PFSK-1 (cell line): ENCODE data around the gene ERBB4.

Experiments used
- FOXP2 ChIP-seq: optimal IDR thresholded peaks from 2 replicates; pipeline ENCODE3; 2011; ENCODE audit warnings: borderline replicate concordance, control low read depth, inconsistent platforms; ENCODE audit not compliant: insufficient read depth; ENCODE audit errors: extremely low read length, extremely low read depth
- POLR2AphosphoS5 ChIP-seq: IDR thresholded peaks from 2 replicates; pipeline ENCODE4 v1.6.1; 2012; ENCODE audit warnings: low read depth, mild to moderate bottlenecking, control low read depth, low read length, moderate library complexity
- SIN3A ChIP-seq: IDR thresholded peaks from 2 replicates; pipeline ENCODE4 v1.6.1; 2012; ENCODE audit warnings: mild to moderate bottlenecking, low read length, moderate library complexity, borderline replicate concordance; ENCODE audit not compliant: insufficient read depth
- TAF1 ChIP-seq: IDR thresholded peaks from 2 replicates; pipeline ENCODE4 v1.6.1; 2012; ENCODE audit warnings: low read length, control low read depth, borderline replicate concordance; ENCODE audit not compliant: insufficient read depth
- TF ChIP-seq, protein P1 (sequence below), 2 experiments: IDR thresholded peaks; 2 replicates each; pipeline versions ENCODE4 v1.6.1 to v1.8.0; 2011 to 2012; ENCODE audit warnings: low read depth in 2 of 2, low read length in 2 of 2, control low read depth in 1 of 2, inconsistent platforms in 1 of 2, mild to moderate bottlenecking in 1 of 2, moderate library complexity in 1 of 2; ENCODE audit not compliant: insufficient read depth in 1 of 2

Gene ERBB4

GRCh38 chr2:212387146-212387545 lies 151.5 kb downstream of the ERBB4 start:
- TF ChIP-seq FOXP2 = no peak
- TF ChIP-seq POLR2AphosphoS5 = no peak
- no peak for TF ChIP-seq TAF1
- TF ChIP-seq, protein P1, sequence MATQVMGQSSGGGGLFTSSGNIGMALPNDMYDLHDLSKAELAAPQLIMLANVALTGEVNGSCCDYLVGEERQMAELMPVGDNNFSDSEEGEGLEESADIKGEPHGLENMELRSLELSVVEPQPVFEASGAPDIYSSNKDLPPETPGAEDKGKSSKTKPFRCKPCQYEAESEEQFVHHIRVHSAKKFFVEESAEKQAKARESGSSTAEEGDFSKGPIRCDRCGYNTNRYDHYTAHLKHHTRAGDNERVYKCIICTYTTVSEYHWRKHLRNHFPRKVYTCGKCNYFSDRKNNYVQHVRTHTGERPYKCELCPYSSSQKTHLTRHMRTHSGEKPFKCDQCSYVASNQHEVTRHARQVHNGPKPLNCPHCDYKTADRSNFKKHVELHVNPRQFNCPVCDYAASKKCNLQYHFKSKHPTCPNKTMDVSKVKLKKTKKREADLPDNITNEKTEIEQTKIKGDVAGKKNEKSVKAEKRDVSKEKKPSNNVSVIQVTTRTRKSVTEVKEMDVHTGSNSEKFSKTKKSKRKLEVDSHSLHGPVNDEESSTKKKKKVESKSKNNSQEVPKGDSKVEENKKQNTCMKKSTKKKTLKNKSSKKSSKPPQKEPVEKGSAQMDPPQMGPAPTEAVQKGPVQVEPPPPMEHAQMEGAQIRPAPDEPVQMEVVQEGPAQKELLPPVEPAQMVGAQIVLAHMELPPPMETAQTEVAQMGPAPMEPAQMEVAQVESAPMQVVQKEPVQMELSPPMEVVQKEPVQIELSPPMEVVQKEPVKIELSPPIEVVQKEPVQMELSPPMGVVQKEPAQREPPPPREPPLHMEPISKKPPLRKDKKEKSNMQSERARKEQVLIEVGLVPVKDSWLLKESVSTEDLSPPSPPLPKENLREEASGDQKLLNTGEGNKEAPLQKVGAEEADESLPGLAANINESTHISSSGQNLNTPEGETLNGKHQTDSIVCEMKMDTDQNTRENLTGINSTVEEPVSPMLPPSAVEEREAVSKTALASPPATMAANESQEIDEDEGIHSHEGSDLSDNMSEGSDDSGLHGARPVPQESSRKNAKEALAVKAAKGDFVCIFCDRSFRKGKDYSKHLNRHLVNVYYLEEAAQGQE (IDR thresholded peaks at IDR 0.05; ENCODE audit: insufficient read depth in 1 of 2, low read depth in 2 of 2, low read length in 2 of 2) = no peak
- no peak for TF ChIP-seq SIN3A

- TF ChIP-seq FOXP2 (no peak), POLR2AphosphoS5 (no peak), TAF1 (no peak), SIN3A (no peak)
- TF ChIP-seq, protein P1 (IDR thresholded peaks at IDR 0.05; ENCODE audit: insufficient read depth in 1 of 2, low read depth in 2 of 2, low read length in 2 of 2) = no peak
Observed at GRCh38 chr2:212385241-212385640, 153.4 kb downstream of the ERBB4 start.

DNA sequence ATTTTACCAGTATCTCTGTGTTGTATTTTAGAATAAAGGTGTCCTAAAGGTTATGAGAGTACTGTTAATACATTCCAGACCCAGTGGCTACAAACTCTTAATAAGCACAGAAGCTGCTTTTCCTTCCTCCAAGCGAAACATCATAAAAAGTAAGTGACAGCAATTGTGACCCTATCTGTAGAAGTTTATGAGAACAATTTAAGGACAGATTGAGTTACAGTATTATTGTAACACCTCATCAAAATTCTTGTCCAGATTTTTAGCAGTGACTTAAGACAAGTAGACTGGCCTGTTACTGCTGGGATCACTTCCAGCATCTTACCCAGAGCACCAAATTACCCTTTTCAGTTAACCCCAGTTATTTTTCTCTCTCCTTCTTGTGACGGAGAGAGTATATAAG lies 154.6 kb downstream of the ERBB4 start:
- no peak for TF ChIP-seq POLR2AphosphoS5
- TF ChIP-seq FOXP2 = no peak
- no peak for TF ChIP-seq TAF1
- TF ChIP-seq, protein P1 (IDR thresholded peaks at IDR 0.05; ENCODE audit: insufficient read depth in 1 of 2, low read depth in 2 of 2, low read length in 2 of 2) = no peak
- no peak for TF ChIP-seq SIN3A

- TF ChIP-seq, protein P1 (IDR thresholded peaks at IDR 0.05; ENCODE audit: insufficient read depth in 1 of 2, low read depth in 2 of 2, low read length in 2 of 2) = no peak
- TF ChIP-seq POLR2AphosphoS5 (no peak), FOXP2 (no peak), TAF1 (no peak), SIN3A (no peak)
Observed at GRCh38 chr2:212381428-212382102, 157.0 kb downstream of the ERBB4 start.
